Measurements from ENCODE around the gene CDC25A. TPM values are rescaled to one million over a fixed set of nuclear protein-coding genes. Genes with fewer than 3 reads are reported as not detected.

CDC25A gene
- total RNA-seq, 1 donor from 2014 or later = 0.87 TPM

DNA sequence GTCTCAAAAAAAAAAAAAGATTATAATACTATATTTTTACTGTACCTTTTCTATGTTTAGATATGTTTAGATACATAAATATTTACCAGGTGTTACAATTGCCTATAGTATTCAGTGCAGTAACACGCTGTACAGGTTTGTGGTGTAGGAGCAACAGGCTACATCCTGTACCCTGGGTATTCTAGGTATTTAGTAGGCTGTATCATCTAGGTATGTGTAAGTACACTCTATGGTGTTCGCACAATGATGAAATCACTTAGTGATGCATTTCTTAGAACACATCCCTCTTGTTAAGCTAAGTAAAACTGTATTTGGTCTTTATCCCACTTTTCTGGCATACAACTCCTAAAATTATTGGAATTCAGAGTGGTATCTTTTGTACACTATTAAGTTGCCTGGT lies 77.8 kb downstream of the CDC25A start:
- DNase-seq (ENCODE audit: low spot score) = no peak

DNA sequence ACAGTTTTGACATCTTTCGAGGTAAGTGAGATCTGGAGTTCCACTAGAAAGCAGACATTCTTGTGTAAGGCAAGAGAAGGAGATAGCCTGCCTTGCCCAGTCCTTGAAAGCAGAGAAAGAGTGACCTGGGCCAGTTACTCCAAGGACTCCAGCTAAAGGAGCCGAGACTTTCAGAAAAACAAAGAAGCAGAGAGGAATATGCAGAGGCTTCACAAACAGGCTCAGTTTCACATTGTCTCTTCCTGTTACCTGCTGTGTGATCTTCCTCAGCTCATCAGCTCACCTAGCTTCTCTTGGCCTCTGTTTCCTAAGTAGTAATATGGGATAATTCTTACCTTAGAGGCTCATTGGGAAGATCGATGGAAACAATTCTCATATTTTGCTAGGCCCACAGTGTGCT lies 81.0 kb downstream of the CDC25A start:
- no peak for DNase-seq (ENCODE audit: low spot score)

Small RNAs within 50 kb of the gene (microRNA-seq; reads per million reads assigned to microRNA genes)
- gene MIR4443 (ENCODE audit: borderline number of aligned reads) = 6.5 reads per million

Other genes with a start within 250 kb of the CDC25A start
- 303 TPM for gene MAP4, start 172.0 kb downstream of the CDC25A start, total RNA-seq
- gene CAMP, start 35.1 kb upstream of the CDC25A start, total RNA-seq = 0.48 TPM
- gene ZNF589, start 52.7 kb upstream of the CDC25A start, total RNA-seq = 6.4 TPM
- 23.9 TPM for gene NME6, start 113.0 kb upstream of the CDC25A start, total RNA-seq
- not detected for gene SPINK8, start 145.2 kb upstream of the CDC25A start, total RNA-seq
- not detected for gene FBXW12, start 183.8 kb upstream of the CDC25A start, total RNA-seq
- gene PLXNB1, start 241.7 kb upstream of the CDC25A start, total RNA-seq = 40.0 TPM